HCT116 (cell line): Measurements from ENCODE around the gene CD244. TPM values are rescaled to one million over a fixed set of nuclear protein-coding genes. Genes with fewer than 3 reads are reported as not detected.
"Not testable (repeated sequence)": the region's sequence is repeated elsewhere in the genome, so short reads cannot be mapped to it uniquely, and the experiment has no call there.

Experiments
- ATAC-seq: fragments of 200-7000 bp; cut with Tn5 transposase; 2 replicates; pipeline ENCODE4 v1.9.1; 2020; ENCODE audit warnings: mild to moderate bottlenecking, moderate library complexity
- BruUV-seq: library from RNA; stranded (reverse); fragments of 400-500 nt; replicated peaks from 2 replicates; lab custom pipeline; 2021; lab: Mats Ljungman, UMichigan
- CTCF ChIA-PET: fragments of 300-600 bp; sonication (Branson Sonifier 250); formaldehyde crosslinking; loops from one replicate; lab custom pipeline; 2021; ENCODE audit warnings: antibody characterized with exemption; lab: Charles Lee
- POLR2A ChIA-PET: fragments of 300-600, 350-600 bp; sonication (Branson Sonifier 250); formaldehyde crosslinking; loops from one replicate; lab custom pipeline; 2021; ENCODE audit warnings: antibody characterized with exemption; lab: Charles Lee
- RAD21 ChIA-PET, 2 experiments: fragments of 300-600 bp; sonication (Branson Sonifier 250); formaldehyde crosslinking; loops; one replicate each; lab custom pipeline; 2023; ENCODE audit warnings: low total read pairs in 2 of 2; ENCODE audit not compliant: uncharacterized antibody in 2 of 2, unreplicated experiment in 2 of 2, low non-redundant PET in 1 of 2; lab: Charles Lee
- DNase-seq: peaks from one replicate; pipeline ENCODE4 v3.0.0-alpha.2; 2010; ENCODE audit warnings: low read depth, low spot score
- H2AFZ ChIP-seq: fragments of 200-600 bp; shearing (Covaris generic), sonication (generic); 2 replicates; pipeline ENCODE4 v1.6.1; 2017; ENCODE audit warnings: low read depth, mixed run types, mixed read lengths, antibody characterized with exemption, low read length; ENCODE audit not compliant: poor library complexity, severe bottlenecking
- H3K27ac ChIP-seq: 2 replicates; pipeline ENCODE4 v1.5.1; 2012; ENCODE audit warnings: low read depth, low read length
- H3K27me3 ChIP-seq: fragments of 200-600 bp; sonication (generic); 2 replicates; pipeline ENCODE4 v1.6.1; 2016; ENCODE audit warnings: mixed run types, low read length, mixed read lengths; ENCODE audit not compliant: insufficient read depth
- H3K36me3 ChIP-seq, 2 experiments: fragments of 200-500 bp in 1 of 2; fragments of 200-600 bp in 1 of 2; sonication (Bioruptor generic) in 1 of 2; sonication (generic) in 1 of 2; 2 replicates each; pipeline versions ENCODE4 v1.5.1 to v1.6.1; 2014 to 2016; ENCODE audit warnings: low read length in 2 of 2, inconsistent platforms in 1 of 2, mixed read lengths in 1 of 2, mixed run types in 1 of 2; ENCODE audit not compliant: insufficient read depth in 2 of 2, control insufficient read depth in 1 of 2
- H3K4me1 ChIP-seq, 2 experiments: fragments of 200-600 bp in 1 of 2; sonication (generic) in 1 of 2; 2 replicates each; pipeline versions ENCODE4 v1.5.1 to v1.6.1; 2012 to 2017; ENCODE audit warnings: low read length in 2 of 2, inconsistent platforms in 1 of 2, mild to moderate bottlenecking in 1 of 2, mixed read lengths in 1 of 2, mixed run types in 1 of 2, moderate library complexity in 1 of 2; ENCODE audit not compliant: insufficient read depth in 2 of 2, control insufficient read depth in 1 of 2
- H3K4me2 ChIP-seq: fragments of 200-600 bp; sonication (generic); 2 replicates; pipeline ENCODE4 v1.6.1; 2017; ENCODE audit warnings: mixed run types, low read length, mixed read lengths
- H3K4me3 ChIP-seq, 2 experiments: fragments of 200-600 bp in 1 of 2; sonication (generic) in 1 of 2; replicated peaks in 1 of 2; 2 replicates each; pipeline ENCODE4 v1.5.1; 2011 to 2016; ENCODE audit warnings: low read length in 2 of 2, control low read depth in 1 of 2, low read depth in 1 of 2, mild to moderate bottlenecking in 1 of 2, mixed read lengths in 1 of 2, mixed run types in 1 of 2
- H3K79me2 ChIP-seq: fragments of 200-600 bp; sonication (generic); 2 replicates; pipeline ENCODE4 v1.6.1; 2017; ENCODE audit warnings: mild to moderate bottlenecking, mixed run types, low read length, moderate library complexity, mixed read lengths; ENCODE audit not compliant: insufficient read depth
- H3K9ac ChIP-seq: fragments of 200-600 bp; sonication (generic); 2 replicates; pipeline ENCODE4 v1.6.1; 2016; ENCODE audit warnings: low read length, mixed read lengths
- H3K9me2 ChIP-seq: fragments of 200-600 bp; sonication (generic), shearing (Covaris generic); 2 replicates; pipeline ENCODE4 v1.6.1; 2017; ENCODE audit warnings: mixed run types, mild to moderate bottlenecking, moderate library complexity; ENCODE audit not compliant: insufficient read depth
- H3K9me3 ChIP-seq, 2 experiments: fragments of 200-500 bp in 1 of 2; fragments of 200-600 bp in 1 of 2; sonication (Bioruptor generic) in 1 of 2; sonication (generic) in 1 of 2; 2 replicates each; pipeline ENCODE4 v1.6.1; 2014 to 2017; ENCODE audit warnings: low read length in 2 of 2, mixed read lengths in 2 of 2, inconsistent platforms in 1 of 2, low read depth in 1 of 2, mild to moderate bottlenecking in 1 of 2, mixed run types in 1 of 2, moderate library complexity in 1 of 2; ENCODE audit not compliant: control insufficient read depth in 1 of 2, insufficient read depth in 1 of 2
- H4K20me1 ChIP-seq: fragments of 200-600 bp; sonication (generic), shearing (Covaris generic); 2 replicates; pipeline ENCODE4 v1.6.1; 2017; ENCODE audit warnings: mixed run types, mild to moderate bottlenecking, moderate library complexity; ENCODE audit not compliant: insufficient read depth
- CEBPB ChIP-seq: IDR thresholded peaks from 2 replicates; pipeline ENCODE4 v1.6.1; 2012; ENCODE audit warnings: low read depth
- CTCF ChIP-seq, 3 experiments: fragments of 200-600 bp in 1 of 3; sonication (generic) in 1 of 3; IDR thresholded peaks in 2 of 3; conservative IDR thresholded peaks in 1 of 3; 2 replicates each; pipeline ENCODE4 v1.5.1; 2012 to 2017; ENCODE audit warnings: low read depth in 2 of 3, low read length in 2 of 3, antibody characterized with exemption in 1 of 3, borderline replicate concordance in 1 of 3, control low read depth in 1 of 3, mild to moderate bottlenecking in 1 of 3, mixed read lengths in 1 of 3, mixed run types in 1 of 3, moderate library complexity in 1 of 3; ENCODE audit not compliant: insufficient read depth in 1 of 3
- EGR1 ChIP-seq: IDR thresholded peaks from 2 replicates; pipeline ENCODE4 v1.6.1; 2012; ENCODE audit warnings: low read depth
- ELF1 ChIP-seq: IDR thresholded peaks from 2 replicates; pipeline ENCODE4 v1.6.1; 2012; ENCODE audit warnings: low read depth, borderline replicate concordance
- FOSL1 ChIP-seq: IDR thresholded peaks from 2 replicates; pipeline ENCODE4 v1.6.1; 2012; ENCODE audit warnings: low read depth
- JUND ChIP-seq: IDR thresholded peaks from 2 replicates; pipeline ENCODE4 v1.6.1; 2012
- POLR2A ChIP-seq: IDR thresholded peaks from 2 replicates; pipeline ENCODE4 v1.7.0; 2011; ENCODE audit warnings: borderline replicate concordance; ENCODE audit not compliant: insufficient read depth, insufficient read length; ENCODE audit errors: extremely low read depth
- RAD21 ChIP-seq: IDR thresholded peaks from 2 replicates; pipeline ENCODE4 v1.6.1; 2012; ENCODE audit warnings: low read depth, mild to moderate bottlenecking
- TCF7L2 ChIP-seq: IDR thresholded peaks from 2 replicates; pipeline ENCODE4 v1.7.0; 2011; ENCODE audit warnings: borderline replicate concordance, inconsistent platforms; ENCODE audit not compliant: insufficient read depth, insufficient read length; ENCODE audit errors: extremely low read depth
- intact Hi-C: fragments of 100-400 bp; cut with micrococcal nuclease; formaldehyde crosslinking; loops from 2 replicates; pipeline ENCODE4 v1.10.0; 2022
- total RNA-seq: library from RNA; stranded (reverse); gene quantifications from one replicate; pipeline ENCODE4 v1.2.1, GENCODE V29; 2021; ENCODE audit not compliant: unreplicated experiment
- TF ChIP-seq, protein P1 (sequence below): IDR thresholded peaks from 2 replicates; pipeline ENCODE4 v1.6.1; 2012

Gene CD244
- total RNA-seq, 1 experiment from 2014 or later, result not detected

- Histone ChIP-seq H3K79me2 (no peaks in the 10 kb centered on the region), H3K36me3 (no peaks in the 10 kb centered on the region), H4K20me1 (no peaks in the 10 kb centered on the region), H3K27ac (no peak overlapping the region), H2AFZ (peak overlapping the region; percentile 44), H3K9me3 (no peaks in the 10 kb centered on the region), H3K9me2 (no peaks in the 10 kb centered on the region), H3K4me2 (no peak overlapping the region), H3K4me3 (no peak overlapping the region), H3K9ac (no peak overlapping the region), H3K27me3 (no peaks in the 10 kb centered on the region), H3K4me1 (no peaks in the 10 kb centered on the region)
- ATAC-seq, result no peak
- ChIA-PET POLR2A (no interaction called here), CTCF (interaction anchor here (1.2 to 1.9 kb wide), 2 partner anchors 49 to 70 kb away, joined by 3 to 6 read pairs; no protein-coding TSS in a partner anchor), RAD21 (no interaction called here)
- intact Hi-C loops, result no loop called here
- no peak for DNase-seq
- no TSS peak for BruUV-seq
- TF ChIP-seq JUND (no peak), EGR1 (no peak), ELF1 (no peak), TCF7L2 (no peak)
Measured at GRCh38 chr1:160883581-160884513, 21.2 kb upstream of the CD244 start.

DNA sequence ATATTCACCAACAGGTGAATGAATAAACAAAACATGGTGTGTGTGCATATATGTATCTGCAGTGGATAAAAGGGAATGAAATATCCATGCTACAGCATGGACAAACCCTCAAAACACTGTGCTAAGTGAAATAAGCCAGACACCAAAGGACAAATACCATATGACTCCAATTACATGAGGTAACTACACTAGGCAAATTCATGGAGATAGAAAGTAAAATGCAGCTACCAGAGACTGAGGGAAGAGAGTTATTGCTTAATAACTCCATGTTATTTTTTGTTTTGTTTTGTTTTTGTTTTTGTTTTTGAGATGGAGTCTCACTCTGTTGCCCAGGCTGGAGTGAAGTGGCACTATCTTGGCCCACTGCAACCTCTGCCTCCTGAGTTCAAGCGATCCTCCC lies 19.9 kb upstream of the CD244 start:
- no peak overlapping the region for H2AFZ ChIP-seq
- no peaks in the 10 kb centered on the region for H3K27me3 ChIP-seq
- no peaks in the 10 kb centered on the region for H4K20me1 ChIP-seq
- no peak overlapping the region for H3K9ac ChIP-seq
- no peaks in the 10 kb centered on the region for H3K36me3 ChIP-seq
- H3K4me1 ChIP-seq, result no peaks in the 10 kb centered on the region
- no peak for DNase-seq
- no peak overlapping the region for H3K27ac ChIP-seq
- H3K4me3 ChIP-seq, result no peak overlapping the region
- ATAC-seq, result no peak
- no peaks in the 10 kb centered on the region for H3K9me2 ChIP-seq
- intact Hi-C loops, result no loop called here
- ChIA-PET RAD21 (no interaction called here), POLR2A (no interaction called here), CTCF (interaction anchor here (1.9 kb wide), 1 partner anchor 47 kb away, joined by 6 read pairs; no protein-coding TSS in a partner anchor)
- no peaks in the 10 kb centered on the region for H3K79me2 ChIP-seq
- no peak overlapping the region for H3K4me2 ChIP-seq
- TF ChIP-seq POLR2A, result no peak
- TF ChIP-seq, protein P1, sequence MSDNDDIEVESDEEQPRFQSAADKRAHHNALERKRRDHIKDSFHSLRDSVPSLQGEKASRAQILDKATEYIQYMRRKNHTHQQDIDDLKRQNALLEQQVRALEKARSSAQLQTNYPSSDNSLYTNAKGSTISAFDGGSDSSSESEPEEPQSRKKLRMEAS, result no peak
- TF ChIP-seq TCF7L2, result no peak
- TF ChIP-seq FOSL1, result no peak
- no peak for TF ChIP-seq CEBPB
- no peak for TF ChIP-seq RAD21
- TF ChIP-seq CTCF (IDR thresholded peaks at IDR 0.05 in 2 of 3, conservative IDR thresholded peaks at IDR 0.05 in 1 of 3; ENCODE audit: borderline replicate concordance in 1 of 3, insufficient read depth in 1 of 3, low read depth in 2 of 3, low read length in 2 of 3), result no peak
- no TSS peak for BruUV-seq
- H3K9me3 ChIP-seq, result no peaks in the 10 kb centered on the region

DNA sequence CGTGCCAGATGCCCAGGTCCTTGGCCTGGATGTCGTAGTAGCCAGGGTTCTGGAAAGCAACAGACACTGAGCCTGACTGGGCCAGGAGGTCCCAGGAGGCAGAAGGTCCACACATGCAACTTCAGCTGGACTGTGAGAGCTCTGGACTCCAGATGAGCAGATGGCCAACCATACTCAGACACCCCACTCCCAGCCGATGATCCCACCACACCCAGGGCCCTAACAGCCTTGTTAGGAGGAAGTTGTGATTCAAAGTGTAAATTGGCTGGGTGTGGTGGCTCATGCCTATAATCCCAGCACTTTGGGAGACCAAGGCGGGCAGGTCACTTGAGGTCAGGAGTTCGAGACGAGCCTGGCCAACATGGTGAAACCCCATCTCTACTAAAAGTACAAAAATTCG lies 18.6 kb upstream of the CD244 start:
- H3K27ac ChIP-seq, H3K27me3 ChIP-seq, DNase-seq, H3K9me2 ChIP-seq, H3K4me3 ChIP-seq, H3K4me1 ChIP-seq, H3K4me2 ChIP-seq, H2AFZ ChIP-seq, H3K36me3 ChIP-seq, BruUV-seq, CTCF ChIA-PET, H3K79me2 ChIP-seq, H3K9me3 ChIP-seq, H4K20me1 ChIP-seq, H3K9ac ChIP-seq, RAD21 ChIA-PET, ATAC-seq, POLR2A ChIA-PET, intact Hi-C loops: not testable (repeated sequence)
